ENCODE results near the gene CCDC134.

Gene CCDC134

GRCh38 chr22:41845380-41846267, 45.1 kb downstream of the CCDC134 start:
- TF ChIP-seq CTCF (IDR thresholded peaks at IDR 0.05) (no peak), ZFX (IDR thresholded peaks at IDR 0.05; ENCODE audit: borderline replicate concordance) (no peak)
- peak overlapping the region; percentile 55 for H3K27ac ChIP-seq

- TF ChIP-seq CTCF (IDR thresholded peaks at IDR 0.05), result no peak
- no peak for TF ChIP-seq ZFX (IDR thresholded peaks at IDR 0.05; ENCODE audit: borderline replicate concordance)
- peak overlapping the region; percentile 55 for H3K27ac ChIP-seq
Measured at GRCh38 chr22:41846268-41846987, 45.9 kb downstream of the CCDC134 start.

DNA sequence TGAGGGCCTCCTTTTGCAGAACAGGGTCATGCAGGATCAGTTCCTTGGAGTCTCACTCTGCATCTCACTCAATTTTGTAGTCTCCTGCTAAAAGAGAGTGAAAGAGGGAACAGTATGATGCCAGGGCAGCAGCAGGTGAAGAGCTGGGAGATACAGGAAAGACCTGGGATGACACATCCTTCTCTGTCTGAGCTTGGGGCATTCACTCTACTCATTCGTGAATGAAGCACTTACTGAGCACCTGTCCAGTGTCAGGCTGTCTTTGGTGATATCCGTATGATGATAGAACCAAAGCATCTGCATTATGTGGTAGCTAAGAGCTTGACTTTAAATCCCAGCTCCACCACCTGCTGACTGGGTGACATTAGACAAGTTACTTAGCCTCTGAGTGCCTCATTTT, 46.8 kb downstream of the CCDC134 start:
- H3K27ac ChIP-seq, result peak overlapping the region; percentile 55
- no peak for TF ChIP-seq ZFX (IDR thresholded peaks at IDR 0.05; ENCODE audit: borderline replicate concordance)
- no peak for TF ChIP-seq CTCF (IDR thresholded peaks at IDR 0.05)

DNA sequence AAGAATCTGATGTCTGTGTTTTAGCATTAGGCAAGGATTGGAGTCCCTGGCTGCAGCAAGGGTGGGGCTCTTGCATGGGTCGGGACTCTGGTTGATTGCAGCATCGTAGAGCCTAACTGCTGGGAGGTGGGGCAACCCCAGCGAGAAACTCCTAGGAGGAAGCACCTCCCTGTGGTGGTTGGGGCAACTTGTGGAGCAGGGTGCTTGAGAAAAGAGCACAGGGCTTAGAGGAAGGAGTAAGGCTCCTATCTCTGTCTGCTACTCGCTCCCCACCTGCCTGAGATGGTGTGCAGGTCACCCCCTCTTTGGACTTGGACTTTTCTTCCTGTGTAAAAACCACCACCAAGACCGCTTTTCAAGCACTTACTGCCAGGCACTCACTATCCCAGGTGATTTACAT, 48.0 kb downstream of the CCDC134 start:
- no peak overlapping the region for H3K27ac ChIP-seq
- TF ChIP-seq ZFX (IDR thresholded peaks at IDR 0.05; ENCODE audit: borderline replicate concordance) (no peak), CTCF (IDR thresholded peaks at IDR 0.05) (no peak)

DNA sequence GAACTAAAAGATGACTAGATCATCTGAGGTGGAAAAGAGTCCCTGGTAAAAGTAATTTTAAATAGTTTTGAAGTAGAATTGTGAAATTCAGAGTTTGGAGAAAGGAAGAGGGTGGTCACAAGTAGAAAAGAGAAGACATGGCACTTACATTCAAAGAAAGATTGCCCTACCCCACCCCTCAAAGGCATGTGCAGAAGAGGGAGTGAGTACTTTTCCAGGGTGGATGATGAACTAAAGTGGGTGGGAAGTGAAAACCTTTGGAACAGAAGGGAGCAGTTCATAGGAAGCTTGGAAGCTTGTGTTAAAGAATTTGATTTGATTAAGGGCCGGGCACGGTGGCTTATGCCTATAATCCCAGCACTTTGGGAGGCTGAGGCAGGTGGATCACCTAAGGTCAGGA, 56.0 kb downstream of the CCDC134 start:
- peak overlapping the region; percentile 14; the same call in 1 of the 2 replicates for H3K27ac ChIP-seq
- no peak for TF ChIP-seq ZFX (IDR thresholded peaks at IDR 0.05; ENCODE audit: borderline replicate concordance)
- no peak for TF ChIP-seq CTCF (IDR thresholded peaks at IDR 0.05)

GRCh38 chr22:41857155-41857859, 56.8 kb downstream of the CCDC134 start:
- H3K27ac ChIP-seq, result no peak overlapping the region
- TF ChIP-seq CTCF (IDR thresholded peaks at IDR 0.05) (peak; percentile 63), ZFX (IDR thresholded peaks at IDR 0.05; ENCODE audit: borderline replicate concordance) (no peak)

Data from 22Rv1 (cell line).